GM19455 (cell line): ENCODE measurements around the gene SERGEF.

Experiments
- ATAC-seq: cut with Tn5 transposase; IDR thresholded peaks from one replicate; pipeline ENCODE4 v1.9.1; 2021; ENCODE audit not compliant: unreplicated experiment

SERGEF gene

GRCh38 chr11:17867341-17867740, 145.5 kb downstream of the SERGEF start:
- ATAC-seq: no peak

GRCh38 chr11:17865765-17866428, 146.9 kb downstream of the SERGEF start:
- no peak for ATAC-seq

GRCh38 chr11:17864478-17864941, 148.3 kb downstream of the SERGEF start:
- ATAC-seq: no peak

GRCh38 chr11:17861036-17861755, 151.7 kb downstream of the SERGEF start:
- no peak for ATAC-seq

- ATAC-seq: no peak
Measured at GRCh38 chr11:17859552-17859951, 153.3 kb downstream of the SERGEF start.

GRCh38 chr11:17855531-17856290, 157.1 kb downstream of the SERGEF start:
- no peak for ATAC-seq

GRCh38 chr11:17853280-17853679, 159.6 kb downstream of the SERGEF start:
- ATAC-seq: no peak

- no peak for ATAC-seq
Measured at GRCh38 chr11:17852246-17852645, 160.6 kb downstream of the SERGEF start.

GRCh38 chr11:17851697-17852096, 161.2 kb downstream of the SERGEF start:
- ATAC-seq: no peak

- no peak for ATAC-seq
Measured at GRCh38 chr11:17850336-17850735, 162.5 kb downstream of the SERGEF start.

GRCh38 chr11:17848715-17849114, 164.1 kb downstream of the SERGEF start:
- ATAC-seq: no peak

GRCh38 chr11:17846852-17847453, 165.9 kb downstream of the SERGEF start:
- no peak for ATAC-seq

- no peak for ATAC-seq
Measured at GRCh38 chr11:17845431-17845881, 167.4 kb downstream of the SERGEF start.

GRCh38 chr11:17840101-17840548, 172.7 kb downstream of the SERGEF start:
- no peak for ATAC-seq

- ATAC-seq: no peak
Measured at GRCh38 chr11:17839450-17839849, 173.4 kb downstream of the SERGEF start.

- no peak for ATAC-seq
Measured at GRCh38 chr11:17838102-17838501, 174.7 kb downstream of the SERGEF start.

- no peak for ATAC-seq
Measured at GRCh38 chr11:17831883-17832282, 181.0 kb downstream of the SERGEF start.

- no peak for ATAC-seq
Measured at GRCh38 chr11:17831228-17831627, 181.6 kb downstream of the SERGEF start.

GRCh38 chr11:17828311-17828751, 184.5 kb downstream of the SERGEF start:
- no peak for ATAC-seq

- no peak for ATAC-seq
Measured at GRCh38 chr11:17827006-17827405, 185.8 kb downstream of the SERGEF start.

GRCh38 chr11:17822401-17822781, 190.5 kb downstream of the SERGEF start:
- ATAC-seq: no peak
